Upper lobe of left lung (tissue), 6 donors: ENCODE measurements around the gene TMEM108. TPM values are rescaled to one million over a fixed set of nuclear protein-coding genes. Genes with fewer than 3 reads are reported as not detected.

ENCODE experiments used
- ATAC-seq, 2 donors: fragments of 200-7000 bp; cut with Tn5 transposase; one replicate each; pipeline ENCODE4 v1.9.1; 2022; ENCODE audit warnings: mild to moderate bottlenecking in 2 of 2, moderate library complexity in 2 of 2; ENCODE audit not compliant: low FRiP score in 2 of 2
- DNase-seq, 2 donors: peaks; one replicate each; pipeline ENCODE4 v3.0.0-alpha.2; 2019 to 2020
- H3K27ac ChIP-seq, 4 donors: fragments of 200-600 bp; sonication (generic); one replicate each; pipeline ENCODE4 v1.5.1; 2016 to 2019
- H3K27me3 ChIP-seq, 4 donors: fragments of 200-600 bp; sonication (generic); one replicate each; pipeline ENCODE4 v1.5.1; 2017 to 2019
- H3K36me3 ChIP-seq, 4 donors: fragments of 200-600 bp; sonication (generic); one replicate each; pipeline ENCODE4 v1.5.1; 2016 to 2019
- H3K4me1 ChIP-seq, 4 donors: fragments of 200-600 bp; sonication (generic); one replicate each; pipeline ENCODE4 v1.5.1; 2018 to 2019
- H3K4me3 ChIP-seq, 4 donors: fragments of 200-600 bp; sonication (generic); one replicate each; pipeline ENCODE4 v1.5.1; 2017 to 2019; ENCODE audit warnings: mild to moderate bottlenecking in 2 of 4, moderate library complexity in 1 of 4
- H3K9me3 ChIP-seq, 4 donors: fragments of 200-600 bp; sonication (generic); one replicate each; pipeline ENCODE4 v1.5.1; 2018 to 2019
- CTCF ChIP-seq, 6 experiments: fragments of 450-650 bp in 4 of 6; fragments of 200-600 bp in 2 of 6; sonication (generic) in 2 of 6; IDR thresholded peaks; one replicate each; pipeline ENCODE4 v1.5.1; 2016 to 2019; ENCODE audit warnings: antibody characterized with exemption in 6 of 6
- EP300 ChIP-seq, 4 donors: sonication (generic); formaldehyde crosslinking; IDR thresholded peaks; one replicate each; pipeline ENCODE4 v1.5.1; 2017; ENCODE audit warnings: antibody characterized with exemption in 4 of 4, control low read depth in 2 of 4
- POLR2A ChIP-seq, 4 donors: fragments of 450-650 bp; IDR thresholded peaks; one replicate each; pipeline ENCODE4 v1.5.1; 2016 to 2017; ENCODE audit warnings: antibody characterized with exemption in 4 of 4, mild to moderate bottlenecking in 2 of 4
- POLR2AphosphoS5 ChIP-seq, 2 donors: sonication (generic); formaldehyde crosslinking; IDR thresholded peaks; one replicate each; pipeline ENCODE4 v1.5.1; 2017; ENCODE audit warnings: antibody characterized with exemption in 2 of 2
- WGBS, 2 donors: methylation state at CpG; one replicate each; pipeline ENCODE4 v1.1.5; 2017 to 2018; 5-methylcytosine and 5-hydroxymethylcytosine counted together
- total RNA-seq, 6 donors: library from RNA; depleted of rRNA in 4 of 6; stranded (reverse); fragments of >200 nt in 4 of 6; gene quantifications; one replicate each; pipeline versions ENCODE4 v1.1.0 to v1.2.1, GENCODE V29; 2016 to 2021
- donor health status: DM: no; HTN: no; CAD: no; lungs with moderate emphysema.
- donor health status: DM: no; HTN: yes; CAD: no; lungs with severe emphysema.

The TMEM108 gene
- total RNA-seq, 6 donors from 2014 or later: 3.1 to 13.0 (median 7.9) TPM

- Histone ChIP-seq H3K9me3 (no peaks in the 10 kb centered on the region), H3K4me1 (peaks cover 0 to 14% (median 4%) of the 10 kb centered on the region in 4 donors), H3K27ac (no peak overlapping the region), H3K27me3 (no peaks in the 10 kb centered on the region), H3K36me3 (no peaks in the 10 kb centered on the region), H3K4me3 (no peak overlapping the region)
- no peak for ATAC-seq
- no peak for TF ChIP-seq POLR2A (IDR thresholded peaks at IDR 0.05)
- no peak for TF ChIP-seq POLR2AphosphoS5 (IDR thresholded peaks at IDR 0.05)
- no peak for TF ChIP-seq CTCF (IDR thresholded peaks at IDR 0.05)
- no peak for TF ChIP-seq EP300 (IDR thresholded peaks at IDR 0.05)
- 73 to 78% methylated on average over 4 of the region's 4 CpGs for WGBS, 2 donors
- no peak for DNase-seq
Observed at GRCh38 chr3:133295199-133295901, 257.2 kb downstream of the TMEM108 start.

GRCh38 chr3:133295944-133296917, 258.0 kb downstream of the TMEM108 start:
- TF ChIP-seq POLR2AphosphoS5 (IDR thresholded peaks at IDR 0.05) (no peak), POLR2A (IDR thresholded peaks at IDR 0.05) (no peak), EP300 (IDR thresholded peaks at IDR 0.05) (no peak), CTCF (IDR thresholded peaks at IDR 0.05) (no peak)
- WGBS, 2 donors: 77 to 79% methylated on average over 6 of the region's 6 CpGs
- Histone ChIP-seq H3K4me3 (no peak overlapping the region), H3K36me3 (no peaks in the 10 kb centered on the region), H3K9me3 (no peaks in the 10 kb centered on the region), H3K27ac (no peak overlapping the region), H3K4me1 (peaks cover 0 to 14% (median 4%) of the 10 kb centered on the region in 4 donors), H3K27me3 (no peaks in the 10 kb centered on the region)
- DNase-seq: no peak
- ATAC-seq: no peak

- H3K4me1 ChIP-seq: peaks cover 0 to 14% (median 6%) of the 10 kb centered on the region in 4 donors
- no peak for DNase-seq
- H3K36me3 ChIP-seq: no peaks in the 10 kb centered on the region
- WGBS, 2 donors: 71 to 81% methylated on average over 5 of the region's 5 CpGs
- TF ChIP-seq EP300 (IDR thresholded peaks at IDR 0.05): no peak
- TF ChIP-seq POLR2A (IDR thresholded peaks at IDR 0.05): no peak
- TF ChIP-seq CTCF (IDR thresholded peaks at IDR 0.05): no peak
- no peak for TF ChIP-seq POLR2AphosphoS5 (IDR thresholded peaks at IDR 0.05)
- no peaks in the 10 kb centered on the region for H3K27me3 ChIP-seq
- H3K9me3 ChIP-seq: no peaks in the 10 kb centered on the region
- no peak overlapping the region for H3K27ac ChIP-seq
- no peak overlapping the region for H3K4me3 ChIP-seq
- ATAC-seq: no peak
Observed at GRCh38 chr3:133296981-133297380, 258.8 kb downstream of the TMEM108 start.

GRCh38 chr3:133300102-133300501, 261.9 kb downstream of the TMEM108 start:
- TF ChIP-seq CTCF (IDR thresholded peaks at IDR 0.05): no peak
- TF ChIP-seq POLR2A (IDR thresholded peaks at IDR 0.05): no peak
- 69 to 70% methylated on average over 4 of the region's 4 CpGs for WGBS, 2 donors
- Histone ChIP-seq H3K4me1 (peaks cover 0 to 4% (median 2%) of the 10 kb centered on the region in 4 donors), H3K36me3 (no peaks in the 10 kb centered on the region), H3K4me3 (no peak overlapping the region), H3K27ac (no peak overlapping the region), H3K9me3 (no peaks in the 10 kb centered on the region), H3K27me3 (no peaks in the 10 kb centered on the region)
- ATAC-seq (no peak), DNase-seq (no peak)
